Umbilical cord (tissue), 2 donors: Measurements from ENCODE around the gene OR2J1. TPM values are rescaled to one million over a fixed set of nuclear protein-coding genes. Genes with fewer than 3 reads are reported as not detected.
"Not testable (repeated sequence)": the region's sequence is repeated elsewhere in the genome, so short reads cannot be mapped to it uniquely, and the experiment has no call there.

Source experiments
- DNase-seq: peaks from one replicate; pipeline ENCODE4 v3.0.0-alpha.2; 2015; ENCODE audit warnings: low spot score
- total RNA-seq: library from RNA; depleted of rRNA; stranded (reverse); fragments of >200 nt; gene quantifications from one replicate; pipeline ENCODE4 v1.2.3, GENCODE V29; 2014; ENCODE audit warnings: low replicate concordance; ENCODE audit not compliant: insufficient read depth

OR2J1 gene
- 5.1 TPM for total RNA-seq

GRCh38 chr6:29099190-29099589 lies at the start of gene OR2J1:
TSS of gene OR2J1 (plus strand) at chr6:29099490. CDS start at chr6:29100943, 1,453 bp downstream.
- no peak for DNase-seq

DNA sequence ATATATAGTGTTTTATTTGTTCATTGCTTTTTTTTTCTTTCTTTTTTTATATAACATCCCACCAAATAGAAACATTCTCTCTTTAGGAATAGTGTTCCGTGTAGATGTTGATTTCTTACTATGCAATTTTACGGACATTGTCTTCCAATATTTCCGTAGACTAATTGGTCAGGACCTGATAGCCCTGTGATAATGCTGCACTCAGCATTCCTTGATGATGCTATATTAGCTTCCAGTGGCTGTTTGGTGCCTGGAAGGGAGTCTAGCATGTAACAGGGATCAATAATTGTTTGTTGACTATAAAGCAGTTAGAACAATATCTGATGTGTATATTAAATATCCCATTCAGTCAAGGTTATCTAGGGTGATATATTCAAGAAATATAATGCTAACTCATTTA lies 47.6 kb upstream of the OR2J1 start:
- no peak for DNase-seq

DNA sequence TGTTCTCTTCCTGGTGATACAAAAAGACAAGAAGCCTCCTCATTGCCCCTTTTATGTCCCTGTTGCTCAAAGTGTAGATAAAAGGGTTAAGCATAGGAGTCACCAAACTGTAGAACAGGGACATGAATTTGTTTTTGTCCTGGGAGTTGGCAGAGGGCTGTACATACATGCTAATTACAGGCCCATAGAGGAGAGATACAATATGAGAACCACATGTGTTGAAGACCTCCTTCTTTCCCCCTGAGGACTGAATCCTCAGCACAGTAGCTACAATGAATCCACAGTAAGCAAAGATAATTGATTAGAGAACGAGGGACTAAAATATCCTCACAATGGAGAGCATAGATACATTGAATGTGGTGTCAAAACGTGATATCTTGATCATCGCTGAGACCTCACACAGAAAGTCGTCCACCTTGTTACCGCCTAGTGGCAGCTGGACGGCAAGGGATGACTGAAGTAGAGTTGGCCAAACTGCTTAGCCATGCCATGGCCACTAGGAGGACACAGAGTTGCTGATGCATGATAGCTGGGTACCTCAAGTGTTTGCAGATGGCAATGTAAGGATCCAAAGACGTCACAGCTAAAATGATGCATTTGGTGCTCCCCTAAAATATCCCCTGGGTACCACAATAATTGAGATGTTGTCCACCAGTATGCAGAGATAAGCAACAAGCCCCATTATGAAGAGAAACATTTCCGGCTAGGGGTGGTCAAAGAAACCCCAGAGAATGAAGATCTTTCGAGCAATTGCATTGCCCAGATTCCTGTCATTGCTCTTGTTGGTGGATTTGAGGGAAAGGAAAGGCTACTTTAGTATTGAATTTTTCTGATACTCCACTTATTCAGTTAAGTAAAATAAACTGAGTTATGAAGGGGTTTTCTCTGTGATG lies 27.2 kb upstream of the OR2J1 start:
- no peak for DNase-seq

- no peak for DNase-seq
Measured at GRCh38 chr6:29079203-29079602, 20.1 kb upstream of the OR2J1 start.

DNA sequence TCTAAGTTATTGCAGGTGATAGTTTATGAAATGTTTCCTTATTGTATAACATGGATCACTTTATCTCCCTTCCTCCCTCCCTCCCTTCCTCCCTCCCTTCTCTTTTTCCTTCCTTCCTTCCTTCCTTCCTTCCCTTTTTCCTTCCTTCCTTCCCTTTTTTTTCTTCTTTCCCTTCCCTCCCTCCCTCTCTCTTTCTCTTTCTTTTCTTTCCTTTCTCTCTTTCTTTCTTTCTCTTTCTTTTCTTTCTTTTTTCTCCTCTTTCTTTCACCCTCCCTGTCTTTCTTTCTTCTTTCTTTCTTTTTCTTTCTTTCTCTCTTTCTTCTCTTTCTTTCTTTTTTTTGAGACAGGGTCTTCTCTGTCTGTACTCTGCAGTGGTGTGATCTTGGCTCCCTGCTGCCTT lies 18.0 kb upstream of the OR2J1 start:
- no peak for DNase-seq

DNA sequence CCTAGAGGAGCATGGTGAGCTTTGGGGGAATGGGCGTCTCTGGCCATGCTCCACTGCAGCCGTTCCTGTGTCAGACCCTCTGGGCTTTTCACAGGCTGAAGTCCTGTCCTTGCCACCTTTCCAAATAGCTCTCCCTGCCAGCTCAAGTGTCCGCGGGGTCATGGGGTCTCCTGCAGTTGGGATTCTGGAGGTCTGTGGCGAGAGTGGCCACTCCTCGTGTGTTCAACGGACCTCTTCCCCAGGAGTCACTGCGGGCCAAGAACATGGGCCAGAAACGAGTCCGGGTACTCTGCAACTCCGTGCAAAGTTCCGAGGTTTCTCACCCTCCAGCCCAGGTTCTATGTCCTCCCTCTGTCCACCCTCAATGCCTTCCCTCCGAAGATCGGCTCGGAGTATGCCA lies 16.8 kb upstream of the OR2J1 start:
- DNase-seq, result no peak

DNA sequence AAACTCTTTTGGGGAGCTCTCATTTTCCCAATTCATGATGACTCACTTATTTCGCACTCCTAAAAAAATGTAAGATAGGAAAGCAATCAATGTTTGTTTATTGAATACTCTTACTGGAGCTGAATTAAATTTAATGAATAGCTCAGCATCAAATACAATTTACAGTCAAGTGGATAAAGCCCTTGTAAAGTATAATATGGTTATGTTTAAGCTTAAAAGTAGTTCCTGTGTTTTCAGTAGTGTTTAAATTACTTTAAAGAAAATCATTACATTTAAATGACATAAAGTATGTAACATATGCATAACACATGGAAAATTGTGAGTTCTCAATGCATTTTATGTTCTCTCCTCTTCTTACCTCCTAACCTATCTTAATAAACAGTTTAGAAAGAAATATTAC lies 12.1 kb upstream of the OR2J1 start, which contains the start of gene OR2B3:
Gene OR2B3, minus strand, starts transcription at position 101 of the 400 bp plus-strand sequence. Its CDS starts 65 bp downstream, at position 36.
- no peak for DNase-seq

DNA sequence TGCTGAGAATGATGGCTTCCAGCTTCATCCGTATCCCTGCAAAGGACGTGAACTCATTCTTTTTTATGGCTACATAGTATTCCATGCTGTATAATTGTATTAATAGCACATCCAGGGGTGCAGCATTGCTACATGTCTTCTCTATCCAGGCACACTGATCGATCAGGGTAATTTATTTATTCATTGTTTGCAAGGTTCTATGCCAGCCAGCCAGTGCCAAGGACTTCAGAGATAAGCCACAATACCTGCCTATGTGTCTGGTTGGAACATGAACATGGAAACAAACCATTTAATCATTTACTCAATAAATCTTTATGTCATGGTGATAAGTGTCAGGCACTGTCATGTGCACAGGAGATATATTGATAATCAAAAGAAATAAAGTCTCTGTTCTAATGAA lies 6.3 kb upstream of the OR2J1 start:
- no peak for DNase-seq

GRCh38 chr6:29097803-29098202 lies 1.5 kb upstream of the OR2J1 start:
- DNase-seq, result no peak

GRCh38 chr6:29107758-29108157 lies 8.5 kb downstream of the OR2J1 start, which contains the start of gene OR2J3:
TSS of gene OR2J3 (plus strand) at chr6:29108058. CDS start at chr6:29111891, 3,833 bp downstream.
- no peak for DNase-seq

DNA sequence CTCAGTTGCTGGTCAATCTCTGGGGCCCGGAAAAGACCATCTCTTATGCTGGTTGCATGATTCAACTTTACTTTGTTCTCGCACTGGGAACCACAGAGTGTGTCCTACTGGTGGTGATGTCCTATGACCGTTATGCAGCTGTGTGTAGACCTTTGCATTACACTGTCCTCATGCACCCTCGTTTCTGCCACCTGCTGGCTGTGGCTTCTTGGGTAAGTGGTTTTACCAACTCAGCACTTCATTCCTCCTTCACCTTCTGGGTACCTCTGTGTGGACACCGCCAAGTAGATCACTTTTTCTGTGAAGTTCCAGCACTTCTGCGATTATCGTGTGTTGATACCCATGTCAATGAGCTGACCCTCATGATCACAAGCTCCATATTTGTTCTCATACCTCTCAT lies 12.8 kb downstream of the OR2J1 start:
- no peak for DNase-seq

- DNase-seq, result not testable (repeated sequence)
Measured at GRCh38 chr6:29114964-29115363, 15.7 kb downstream of the OR2J1 start.

DNA sequence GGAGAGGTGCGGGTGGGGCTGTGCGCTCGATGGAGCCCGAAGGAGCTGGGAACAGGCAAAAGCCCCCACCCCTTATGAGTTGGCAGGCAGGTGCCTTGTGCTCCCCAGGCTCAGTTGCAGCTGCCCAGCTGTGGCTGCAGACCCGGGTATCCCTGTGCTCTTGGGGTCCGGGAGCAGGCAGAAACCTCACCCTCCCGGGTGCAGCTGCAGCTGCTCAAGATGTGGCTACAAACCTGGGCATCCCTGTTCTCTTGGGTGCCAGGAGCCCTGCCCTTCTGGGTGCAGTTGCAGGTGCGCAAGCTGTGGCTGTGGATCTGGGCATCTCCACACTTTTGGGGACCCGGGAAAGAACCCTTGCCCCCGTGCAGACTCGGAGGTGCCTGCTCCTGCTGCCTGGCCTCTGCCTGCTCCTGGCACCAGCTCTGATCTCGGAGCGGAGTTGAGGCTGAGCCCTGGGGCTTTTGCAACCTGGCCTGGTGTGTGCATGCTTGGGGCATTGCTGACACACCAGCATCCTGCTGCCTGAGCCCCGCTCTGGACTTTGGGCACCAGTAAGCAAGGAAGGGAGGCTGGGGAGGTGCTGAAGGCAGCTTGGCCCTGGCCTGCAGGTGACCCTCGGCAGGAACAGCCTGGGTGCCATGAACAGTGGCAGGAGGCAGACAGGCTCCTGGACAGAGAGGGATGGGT lies 30.2 kb downstream of the OR2J1 start:
- no peak for DNase-seq

GRCh38 chr6:29130644-29131043 lies 31.4 kb downstream of the OR2J1 start:
- DNase-seq, result no peak

GRCh38 chr6:29131691-29132090 lies 32.4 kb downstream of the OR2J1 start:
- no peak for DNase-seq

GRCh38 chr6:29137724-29138123 lies 38.4 kb downstream of the OR2J1 start:
- DNase-seq, result no peak

DNA sequence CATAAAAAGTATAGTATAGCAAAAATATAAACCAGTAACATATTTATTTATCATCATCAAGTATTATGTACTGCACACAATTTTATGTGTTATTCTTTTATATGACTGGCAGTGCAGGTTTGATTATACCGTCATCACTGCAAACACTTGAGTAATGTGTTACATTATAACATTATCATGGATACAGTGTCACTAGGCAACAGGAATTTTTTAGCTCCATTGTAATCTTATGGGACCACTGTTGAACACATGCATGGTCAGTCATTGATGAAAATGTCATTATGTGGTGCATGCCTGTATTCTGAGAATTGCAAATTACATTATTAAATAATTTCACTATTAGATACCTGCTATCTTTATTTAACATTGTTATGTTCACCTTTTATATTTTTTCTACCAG lies 42.3 kb downstream of the OR2J1 start:
- no peak for DNase-seq

DNA sequence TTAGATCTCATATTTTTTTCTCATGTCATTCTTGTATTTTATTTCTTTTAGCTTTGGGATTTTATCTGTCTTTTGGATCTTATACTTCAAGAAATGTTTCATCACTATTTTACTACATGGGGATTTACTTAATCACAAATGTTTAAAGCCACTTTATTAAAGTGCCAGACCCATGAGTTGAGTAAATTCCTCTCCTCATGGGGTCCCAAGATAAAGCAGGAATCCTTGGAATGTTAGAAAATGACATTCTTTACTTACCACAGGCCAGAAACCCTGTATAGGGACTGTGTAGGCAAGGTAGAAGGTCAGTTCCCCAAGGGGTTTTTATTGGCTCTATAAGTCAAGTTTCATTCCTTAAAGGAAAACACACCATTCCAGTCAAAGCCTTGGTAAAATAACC lies 43.0 kb downstream of the OR2J1 start:
- DNase-seq, result no peak

DNA sequence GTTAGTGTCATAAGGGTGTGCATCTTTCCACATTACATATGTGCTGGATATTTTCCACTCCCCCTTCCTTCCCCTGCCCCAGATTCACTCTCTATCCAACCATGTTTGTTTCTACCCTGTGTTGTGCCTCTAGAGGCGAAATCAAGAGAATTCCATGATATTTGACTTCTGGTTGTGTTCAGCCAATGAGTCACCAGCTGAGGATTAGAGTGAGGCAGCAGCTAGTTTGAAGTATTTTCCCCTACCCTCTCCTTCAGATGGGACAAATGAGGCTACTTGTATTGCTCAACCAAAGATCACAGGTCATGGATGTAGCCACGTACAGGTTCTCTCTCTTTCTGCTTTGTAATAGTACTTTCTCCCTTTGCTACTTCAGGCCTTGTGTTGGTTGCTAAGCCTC lies 46.9 kb downstream of the OR2J1 start:
- DNase-seq, result no peak

DNA sequence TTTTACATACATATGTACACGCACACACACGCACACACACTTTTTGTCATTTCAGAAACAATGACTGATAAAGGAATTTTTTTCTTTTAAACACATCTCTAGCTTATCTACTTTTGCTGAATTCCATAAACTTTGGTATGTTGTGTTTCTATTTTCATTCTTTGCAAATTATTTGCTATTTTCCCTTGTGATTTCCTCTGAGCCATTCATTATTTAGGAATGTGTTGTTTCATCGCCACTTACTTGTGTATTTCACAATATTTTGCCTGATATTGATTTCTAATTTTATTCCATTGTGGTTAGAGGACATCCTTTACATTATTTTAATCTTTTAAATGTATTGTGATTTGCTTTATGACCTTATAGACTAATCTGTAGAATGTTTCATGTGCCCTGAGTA lies 47.8 kb downstream of the OR2J1 start:
- DNase-seq, result no peak

DNA sequence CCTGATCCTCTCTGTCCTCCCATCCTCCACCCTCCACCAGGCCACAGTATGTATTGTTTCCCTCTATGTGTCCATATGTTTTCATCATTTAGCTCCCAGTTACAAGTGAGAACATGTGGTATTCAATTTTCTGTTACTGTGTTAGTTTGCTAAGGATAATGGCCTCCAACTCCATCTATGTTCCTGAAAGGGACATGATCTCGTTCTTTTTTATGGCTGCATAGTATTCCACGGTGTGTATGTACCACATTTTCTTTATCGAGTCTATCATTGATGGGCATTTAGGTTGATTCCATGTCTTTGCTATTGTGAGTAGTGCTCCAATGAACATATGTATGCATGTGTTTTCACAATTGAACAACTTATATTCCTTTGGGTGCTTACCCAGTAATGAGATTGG lies 50.2 kb downstream of the OR2J1 start:
- DNase-seq, result not testable (repeated sequence)
